ENCODE measurements around the gene IGF2BP3. TPM values are rescaled to one million over a fixed set of nuclear protein-coding genes. Genes with fewer than 3 reads are reported as not detected.

IGF2BP3 gene
- total RNA-seq, 1 experiment from 2014 or later = 139 TPM

GRCh38 chr7:23438171-23438570 lies 32.1 kb downstream of the IGF2BP3 start:
- Histone ChIP-seq H3K79me2 (ENCODE audit: low read depth) (peaks cover 98% of the 10 kb centered on the region), H3F3A (ENCODE audit: insufficient read depth, low read depth) (peaks cover 11% of the 10 kb centered on the region; the same call in 1 of the 2 replicates), H3K4me2 (no peak overlapping the region), H3K36me3 (ENCODE audit: low read depth) (peaks cover 15% of the 10 kb centered on the region), H3K9me2 (ENCODE audit: insufficient read depth) (no peaks in the 10 kb centered on the region), H3K4me1 (replicated peaks; ENCODE audit: insufficient read depth) (no peaks in the 10 kb centered on the region), H3K27ac (no peak overlapping the region), H2AFZ (no peak overlapping the region), H4K20me1 (ENCODE audit: insufficient read depth) (peaks cover 63% of the 10 kb centered on the region), H3K27me3 (ENCODE audit: insufficient read depth, low read depth) (no peaks in the 10 kb centered on the region), H3K4me3 (no peak overlapping the region), H3K9me3 (ENCODE audit: insufficient read depth, low read depth) (no peaks in the 10 kb centered on the region)
- ChIA-PET POLR2A (ENCODE audit: unreplicated experiment) (no interaction called here), CTCF (no interaction called here)
- BruUV-seq (replicated peaks) = no TSS peak
- intact Hi-C loops (cut with micrococcal nuclease; ENCODE audit: unreplicated experiment) = no loop called here
- no peak for TF ChIP-seq CTCF (conservative IDR thresholded peaks at IDR 0.05)
- DNase-seq = no peak

GRCh38 chr7:23434147-23434917 lies 36.0 kb downstream of the IGF2BP3 start:
- Histone ChIP-seq H3K79me2 (ENCODE audit: low read depth) (peaks cover 99% of the 10 kb centered on the region), H3K36me3 (ENCODE audit: low read depth) (peaks cover 13% of the 10 kb centered on the region), H3K4me3 (no peak overlapping the region), H3K27ac (peak overlapping the region; percentile 6; the same call in 1 of the 2 replicates), H4K20me1 (ENCODE audit: insufficient read depth) (peaks cover 49% of the 10 kb centered on the region), H3K27me3 (ENCODE audit: insufficient read depth, low read depth) (no peaks in the 10 kb centered on the region), H3F3A (ENCODE audit: insufficient read depth, low read depth) (peaks cover 35% of the 10 kb centered on the region), H2AFZ (no peak overlapping the region), H3K4me1 (replicated peaks; ENCODE audit: insufficient read depth) (peaks cover 29% of the 10 kb centered on the region), H3K4me2 (no peak overlapping the region), H3K9me3 (ENCODE audit: insufficient read depth, low read depth) (no peaks in the 10 kb centered on the region), H3K9me2 (ENCODE audit: insufficient read depth) (no peaks in the 10 kb centered on the region)
- CTCF ChIA-PET = no interaction called here
- POLR2A ChIA-PET (ENCODE audit: unreplicated experiment) = no interaction called here
- TF ChIP-seq CTCF (conservative IDR thresholded peaks at IDR 0.05) (no peak), EZH2 (IDR thresholded peaks at IDR 0.05; ENCODE audit: low read depth) (no peak)
- no TSS peak for BruUV-seq (replicated peaks)
- intact Hi-C loops (cut with micrococcal nuclease; ENCODE audit: unreplicated experiment) = no loop called here
- DNase-seq = no peak

GRCh38 chr7:23431702-23432199 lies 38.5 kb downstream of the IGF2BP3 start:
- no peak overlapping the region for H2AFZ ChIP-seq
- H3K79me2 ChIP-seq (ENCODE audit: low read depth) = peaks cover 99% of the 10 kb centered on the region
- CTCF ChIA-PET = interaction anchor here (0.5 to 0.6 kb wide), 3 partner anchors 14 to 25 kb away, joined by 6 to 18 read pairs (median 7); no protein-coding TSS in a partner anchor
- peaks cover 39% of the 10 kb centered on the region for H4K20me1 ChIP-seq (ENCODE audit: insufficient read depth)
- H3K9me2 ChIP-seq (ENCODE audit: insufficient read depth) = no peaks in the 10 kb centered on the region
- peaks cover 37% of the 10 kb centered on the region for H3F3A ChIP-seq (ENCODE audit: insufficient read depth, low read depth)
- H3K4me1 ChIP-seq (replicated peaks; ENCODE audit: insufficient read depth) = peaks cover 29% of the 10 kb centered on the region
- no peaks in the 10 kb centered on the region for H3K27me3 ChIP-seq (ENCODE audit: insufficient read depth, low read depth)
- no peak for DNase-seq
- intact Hi-C loops (cut with micrococcal nuclease; ENCODE audit: unreplicated experiment) = no loop called here
- no TSS peak for BruUV-seq (replicated peaks)
- no peak overlapping the region for H3K4me2 ChIP-seq
- peaks cover 10% of the 10 kb centered on the region; the same call in 1 of the 2 replicates for H3K36me3 ChIP-seq (ENCODE audit: low read depth)
- no peak for TF ChIP-seq EZH2 (IDR thresholded peaks at IDR 0.05; ENCODE audit: low read depth)
- TF ChIP-seq CTCF (conservative IDR thresholded peaks at IDR 0.05) = no peak
- H3K9me3 ChIP-seq (ENCODE audit: insufficient read depth, low read depth) = no peaks in the 10 kb centered on the region
- POLR2A ChIA-PET (ENCODE audit: unreplicated experiment) = interaction anchor here (0.7 kb wide), 1 partner anchor 71 kb away, joined by 8 read pairs; no protein-coding TSS in a partner anchor
- no peak overlapping the region for H3K4me3 ChIP-seq
- H3K27ac ChIP-seq = peak overlapping the region; percentile 71

All from PC-9 (cell line).